ENCODE data around the gene PSMA5. TPM values are rescaled to one million over a fixed set of nuclear protein-coding genes. Genes with fewer than 3 reads are reported as not detected.

Gene PSMA5
- total RNA-seq, 1 experiment from 2014 or later = 133 TPM

DNA sequence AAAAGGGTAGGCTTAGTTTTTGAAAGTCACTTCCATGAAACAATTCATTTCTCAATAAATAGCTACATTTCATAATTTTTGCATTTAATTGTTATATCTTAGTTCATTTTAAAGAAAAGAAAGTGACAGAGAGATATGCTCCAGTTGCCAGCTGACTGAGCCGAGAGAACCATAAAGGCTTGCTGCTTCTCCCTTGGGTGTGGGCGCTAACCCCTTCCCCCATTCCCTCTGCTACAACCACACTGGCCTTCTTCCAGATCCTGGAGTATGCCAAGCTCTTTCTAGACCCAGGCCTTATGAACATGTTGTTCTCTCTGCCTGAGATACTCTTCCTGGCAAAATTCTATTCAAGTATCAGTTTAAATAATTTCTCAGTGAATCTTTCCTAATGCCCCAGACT, 40.8 kb downstream of the PSMA5 start:
- H2BK15ac ChIP-seq (ENCODE audit: low read depth, low read length) = no peak overlapping the region
- no peaks in the 10 kb centered on the region for H3K23me2 ChIP-seq (ENCODE audit: insufficient read length, low read depth, low read length, poor library complexity, severe bottlenecking)
- H3K27me3 ChIP-seq (ENCODE audit: insufficient read depth, low read length) = no peaks in the 10 kb centered on the region
- H4K8ac ChIP-seq (replicated peaks; ENCODE audit: insufficient read length, low read depth, low read length) = no peak overlapping the region
- no peak overlapping the region for H3K4ac ChIP-seq (ENCODE audit: low read depth, low read length)
- H2AFZ ChIP-seq (ENCODE audit: low read length) = no peak overlapping the region
- H4K91ac ChIP-seq (ENCODE audit: insufficient read length, low read depth, low read length) = no peak overlapping the region
- Mint-ChIP-seq H3K36me3 (ENCODE audit: insufficient read depth in 1 of 3, low read depth in 3 of 3) (peaks cover 7 to 13% (median 9%) of the 10 kb centered on the region in 3 experiments), H3K4me3 (no peak overlapping the region), H3K27me3 (ENCODE audit: low read depth) (no peaks in the 10 kb centered on the region), H3K27ac (peak overlapping the region in 1 of 3 experiments; percentile 74; a peak in 1 of 7 replicates), H3K4me1 (peaks cover 27 to 32% of the 10 kb centered on the region in 2 experiments), H3K9me3 (peaks cover 3 to 4% of the 10 kb centered on the region in 2 experiments; a peak in 2 of 5 replicates)
- no peak overlapping the region for H3K18ac ChIP-seq (ENCODE audit: insufficient read length, low read depth, low read length)
- no peak overlapping the region for H2BK120ac ChIP-seq (ENCODE audit: low read depth, low read length, poor library complexity, severe bottlenecking)
- H2AK5ac ChIP-seq (ENCODE audit: insufficient read length, low read length) = no peak overlapping the region
- H3K4me2 ChIP-seq (ENCODE audit: insufficient read depth, insufficient read length, low read length) = no peak overlapping the region
- H4K5ac ChIP-seq (ENCODE audit: insufficient read length, low read depth, low read length) = no peak overlapping the region
- no peak overlapping the region for H3K14ac ChIP-seq (ENCODE audit: insufficient read depth, low read length)
- H3K9me3 ChIP-seq (ENCODE audit: control insufficient read depth, low read depth, low read length) = no peaks in the 10 kb centered on the region
- H3K79me2 ChIP-seq (ENCODE audit: insufficient read depth, low read length) = peaks cover 10% of the 10 kb centered on the region; the same call in 1 of the 2 replicates
- no peak overlapping the region for H3K27ac ChIP-seq (ENCODE audit: insufficient read length, low read depth, low read length)
- H4K20me1 ChIP-seq (ENCODE audit: control insufficient read depth, insufficient read depth, insufficient read length) = no peaks in the 10 kb centered on the region
- H3K79me1 ChIP-seq (ENCODE audit: insufficient read depth, low read depth, low read length, poor library complexity, severe bottlenecking) = peaks cover 17% of the 10 kb centered on the region
- H2BK12ac ChIP-seq (ENCODE audit: insufficient read length, low read depth, low read length) = no peak overlapping the region
- no peak overlapping the region for H2BK5ac ChIP-seq (ENCODE audit: insufficient read length, low read length)
- TF ChIP-seq, protein P1, sequence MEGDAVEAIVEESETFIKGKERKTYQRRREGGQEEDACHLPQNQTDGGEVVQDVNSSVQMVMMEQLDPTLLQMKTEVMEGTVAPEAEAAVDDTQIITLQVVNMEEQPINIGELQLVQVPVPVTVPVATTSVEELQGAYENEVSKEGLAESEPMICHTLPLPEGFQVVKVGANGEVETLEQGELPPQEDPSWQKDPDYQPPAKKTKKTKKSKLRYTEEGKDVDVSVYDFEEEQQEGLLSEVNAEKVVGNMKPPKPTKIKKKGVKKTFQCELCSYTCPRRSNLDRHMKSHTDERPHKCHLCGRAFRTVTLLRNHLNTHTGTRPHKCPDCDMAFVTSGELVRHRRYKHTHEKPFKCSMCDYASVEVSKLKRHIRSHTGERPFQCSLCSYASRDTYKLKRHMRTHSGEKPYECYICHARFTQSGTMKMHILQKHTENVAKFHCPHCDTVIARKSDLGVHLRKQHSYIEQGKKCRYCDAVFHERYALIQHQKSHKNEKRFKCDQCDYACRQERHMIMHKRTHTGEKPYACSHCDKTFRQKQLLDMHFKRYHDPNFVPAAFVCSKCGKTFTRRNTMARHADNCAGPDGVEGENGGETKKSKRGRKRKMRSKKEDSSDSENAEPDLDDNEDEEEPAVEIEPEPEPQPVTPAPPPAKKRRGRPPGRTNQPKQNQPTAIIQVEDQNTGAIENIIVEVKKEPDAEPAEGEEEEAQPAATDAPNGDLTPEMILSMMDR (conservative IDR thresholded peaks at IDR 0.05) = no peak
- H3T11ph ChIP-seq (ENCODE audit: low read length) = no peak overlapping the region
- H3K56ac ChIP-seq (ENCODE audit: insufficient read length, low read depth, low read length) = no peak overlapping the region
- no peak overlapping the region for H3K9ac ChIP-seq (ENCODE audit: extremely low read depth, insufficient read length, low read length)
- WGBS (ENCODE audit: extremely low coverage, insufficient read length, low lambda C conversion rate) = no CpG with 5 or more reads among the region's 2 CpGs
- DNase-seq = no peak
- H2BK20ac ChIP-seq (ENCODE audit: low read depth, low read length, poor library complexity, severe bottlenecking) = no peak overlapping the region
- H3K23ac ChIP-seq (ENCODE audit: insufficient read length, low read depth, low read length) = no peak overlapping the region
- H3K4me1 ChIP-seq (ENCODE audit: insufficient read depth, low read length) = peaks cover 4% of the 10 kb centered on the region; the same call in 1 of the 2 replicates
